Measurements from ENCODE around the gene TRMT44. TPM values are rescaled to one million over a fixed set of nuclear protein-coding genes. Genes with fewer than 3 reads are reported as not detected.

TRMT44 gene
- total RNA-seq, 1 donor from 2014 or later: 20.1 TPM

DNA sequence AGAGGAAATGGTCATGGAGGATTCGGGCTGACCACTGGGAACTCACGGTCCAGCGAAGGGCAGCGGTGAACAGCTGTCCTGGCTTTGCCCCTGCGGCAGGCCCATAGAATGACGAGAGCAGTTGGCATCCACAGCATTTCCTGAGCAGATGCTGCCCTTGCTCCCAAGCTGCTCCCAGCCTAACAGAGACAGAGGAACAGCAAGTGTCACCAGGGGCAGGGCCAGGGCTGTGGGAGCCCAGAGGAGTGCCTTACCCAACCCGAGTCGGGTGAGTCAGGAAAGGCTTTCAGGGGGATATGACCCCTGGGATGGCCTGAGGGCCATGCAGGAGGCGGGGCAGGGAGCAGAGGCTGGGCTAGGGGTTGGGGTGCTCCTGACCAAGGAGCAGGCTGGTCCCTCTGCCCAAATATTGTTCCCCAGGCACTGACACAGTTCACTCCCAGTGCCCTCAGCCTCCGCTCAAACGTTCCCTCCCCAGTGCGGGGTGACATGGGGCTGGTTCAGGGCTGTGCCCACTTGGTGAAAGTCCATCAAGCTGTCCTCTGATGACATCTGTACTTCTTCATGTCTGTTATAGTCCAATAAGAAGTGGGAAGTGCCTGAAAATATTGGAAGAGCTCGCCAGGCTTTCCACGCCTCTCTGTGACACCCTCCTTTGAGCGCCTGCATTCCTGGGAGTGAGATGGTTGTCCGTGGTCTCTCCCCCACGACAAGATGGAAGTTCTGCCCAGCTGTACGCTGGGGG is 74.9 kb downstream of the TRMT44 start:
- H3K4me3 Mint-ChIP-seq: no peak overlapping the region
- H3K36me3 Mint-ChIP-seq (ENCODE audit: low read depth): no peaks in the 10 kb centered on the region
- TF ChIP-seq, protein P1, sequence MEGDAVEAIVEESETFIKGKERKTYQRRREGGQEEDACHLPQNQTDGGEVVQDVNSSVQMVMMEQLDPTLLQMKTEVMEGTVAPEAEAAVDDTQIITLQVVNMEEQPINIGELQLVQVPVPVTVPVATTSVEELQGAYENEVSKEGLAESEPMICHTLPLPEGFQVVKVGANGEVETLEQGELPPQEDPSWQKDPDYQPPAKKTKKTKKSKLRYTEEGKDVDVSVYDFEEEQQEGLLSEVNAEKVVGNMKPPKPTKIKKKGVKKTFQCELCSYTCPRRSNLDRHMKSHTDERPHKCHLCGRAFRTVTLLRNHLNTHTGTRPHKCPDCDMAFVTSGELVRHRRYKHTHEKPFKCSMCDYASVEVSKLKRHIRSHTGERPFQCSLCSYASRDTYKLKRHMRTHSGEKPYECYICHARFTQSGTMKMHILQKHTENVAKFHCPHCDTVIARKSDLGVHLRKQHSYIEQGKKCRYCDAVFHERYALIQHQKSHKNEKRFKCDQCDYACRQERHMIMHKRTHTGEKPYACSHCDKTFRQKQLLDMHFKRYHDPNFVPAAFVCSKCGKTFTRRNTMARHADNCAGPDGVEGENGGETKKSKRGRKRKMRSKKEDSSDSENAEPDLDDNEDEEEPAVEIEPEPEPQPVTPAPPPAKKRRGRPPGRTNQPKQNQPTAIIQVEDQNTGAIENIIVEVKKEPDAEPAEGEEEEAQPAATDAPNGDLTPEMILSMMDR (conservative IDR thresholded peaks at IDR 0.05): no peak
- no peak for DNase-seq (ENCODE audit: low read depth, low spot score)
- H3K27ac Mint-ChIP-seq (ENCODE audit: unreplicated experiment): no peak overlapping the region
- H3K9me3 Mint-ChIP-seq: peaks cover 3% of the 10 kb centered on the region
- H3K4me1 Mint-ChIP-seq: no peaks in the 10 kb centered on the region
- H3K27me3 Mint-ChIP-seq (ENCODE audit: low read depth): no peaks in the 10 kb centered on the region

DNA sequence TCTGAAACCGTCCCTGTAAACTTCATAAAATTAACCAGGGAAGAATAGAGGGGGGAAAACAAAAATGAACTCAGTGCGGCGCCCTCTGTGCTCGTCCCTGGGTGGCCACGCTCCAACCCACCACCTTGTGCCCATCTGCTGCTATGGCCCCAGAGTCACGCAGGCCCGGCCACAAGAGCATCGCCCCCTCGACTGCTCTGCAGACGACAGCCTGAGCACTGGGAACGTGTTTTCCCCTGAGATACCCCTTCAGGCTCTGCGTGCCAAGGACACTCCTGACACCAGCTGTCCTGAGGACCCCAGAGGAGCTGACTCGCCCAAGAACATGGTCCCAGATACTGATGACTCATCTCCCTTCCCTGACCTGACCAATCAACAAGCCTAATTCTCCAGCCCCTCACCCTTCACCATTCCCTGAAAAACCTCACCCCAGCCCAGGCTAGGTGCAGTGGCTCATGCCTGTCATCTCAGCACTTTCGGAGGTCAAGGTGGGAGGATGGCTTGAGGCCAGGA is 75.5 kb downstream of the TRMT44 start:
- H3K4me3 Mint-ChIP-seq: no peak overlapping the region
- DNase-seq (ENCODE audit: low read depth, low spot score): no peak
- no peak overlapping the region for H3K27ac Mint-ChIP-seq (ENCODE audit: unreplicated experiment)
- no peaks in the 10 kb centered on the region for H3K36me3 Mint-ChIP-seq (ENCODE audit: low read depth)
- peaks cover 5% of the 10 kb centered on the region for H3K9me3 Mint-ChIP-seq
- no peaks in the 10 kb centered on the region for H3K4me1 Mint-ChIP-seq
- TF ChIP-seq, protein P1 (conservative IDR thresholded peaks at IDR 0.05): no peak
- H3K27me3 Mint-ChIP-seq (ENCODE audit: low read depth): no peaks in the 10 kb centered on the region

DNA sequence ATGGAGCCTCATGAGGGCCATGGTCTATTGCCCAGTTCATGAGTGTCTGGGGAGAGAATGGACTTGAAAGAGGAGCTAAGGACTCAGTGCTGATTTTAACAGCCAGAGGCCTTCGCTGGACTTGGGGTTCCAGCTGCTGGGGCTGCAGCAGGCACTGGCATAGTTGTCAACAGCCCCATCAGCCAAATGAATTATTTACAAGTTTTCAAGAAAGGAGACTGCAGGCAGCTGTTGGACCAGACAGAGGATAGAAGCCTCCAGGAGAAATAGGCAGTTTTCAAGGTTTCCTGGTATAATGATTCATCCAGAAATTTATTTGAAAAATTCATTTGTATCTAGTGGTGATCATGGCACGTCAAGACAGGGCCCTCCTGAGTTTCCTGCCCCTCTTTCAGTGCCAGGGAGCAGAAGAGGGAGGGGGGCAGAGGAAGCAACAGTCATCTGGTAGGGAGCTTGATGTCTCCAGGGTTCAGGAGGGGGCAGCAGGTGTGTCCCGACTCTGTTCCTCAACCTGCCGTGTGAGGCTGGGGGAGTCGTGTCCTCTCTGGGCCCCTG is 76.5 kb downstream of the TRMT44 start:
- no peak overlapping the region for H3K4me3 Mint-ChIP-seq
- no peak overlapping the region for H3K27ac Mint-ChIP-seq (ENCODE audit: unreplicated experiment)

DNA sequence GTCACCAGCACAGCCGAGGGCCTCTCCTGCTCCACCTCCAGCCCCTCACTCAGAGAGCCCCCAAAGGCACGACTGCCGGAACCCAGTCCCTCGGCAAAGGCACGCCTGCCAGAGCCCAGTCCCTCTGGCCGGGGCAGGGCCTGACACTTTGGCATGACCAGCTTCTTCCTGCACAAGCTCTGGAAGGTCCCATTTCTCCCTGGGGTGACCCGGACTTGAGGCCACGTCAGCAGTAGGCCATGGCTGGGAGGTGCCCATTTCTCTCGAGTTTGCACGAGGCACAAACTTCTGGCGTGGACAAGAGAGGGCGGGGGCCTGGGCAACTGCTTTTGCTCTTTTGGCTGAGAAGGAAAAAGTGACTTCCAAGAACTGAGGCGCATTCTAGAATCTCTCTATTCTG is 77.4 kb downstream of the TRMT44 start:
- Mint-ChIP-seq H3K4me1 (no peaks in the 10 kb centered on the region), H3K36me3 (ENCODE audit: low read depth) (no peaks in the 10 kb centered on the region), H3K27me3 (ENCODE audit: low read depth) (no peaks in the 10 kb centered on the region), H3K27ac (ENCODE audit: unreplicated experiment) (no peak overlapping the region), H3K9me3 (peaks cover 5% of the 10 kb centered on the region), H3K4me3 (no peak overlapping the region)
- no peak for DNase-seq (ENCODE audit: low read depth, low spot score)
- TF ChIP-seq, protein P1 (conservative IDR thresholded peaks at IDR 0.05): no peak

More for the DNA sequence above, 76.5 kb downstream of the TRMT44 start:
- no peak for DNase-seq (ENCODE audit: low read depth, low spot score)
- no peaks in the 10 kb centered on the region for H3K36me3 Mint-ChIP-seq (ENCODE audit: low read depth)
- H3K4me1 Mint-ChIP-seq: no peaks in the 10 kb centered on the region
- peaks cover 5% of the 10 kb centered on the region for H3K9me3 Mint-ChIP-seq
- TF ChIP-seq, protein P1 (conservative IDR thresholded peaks at IDR 0.05): no peak
- H3K27me3 Mint-ChIP-seq (ENCODE audit: low read depth): no peaks in the 10 kb centered on the region

DNA sequence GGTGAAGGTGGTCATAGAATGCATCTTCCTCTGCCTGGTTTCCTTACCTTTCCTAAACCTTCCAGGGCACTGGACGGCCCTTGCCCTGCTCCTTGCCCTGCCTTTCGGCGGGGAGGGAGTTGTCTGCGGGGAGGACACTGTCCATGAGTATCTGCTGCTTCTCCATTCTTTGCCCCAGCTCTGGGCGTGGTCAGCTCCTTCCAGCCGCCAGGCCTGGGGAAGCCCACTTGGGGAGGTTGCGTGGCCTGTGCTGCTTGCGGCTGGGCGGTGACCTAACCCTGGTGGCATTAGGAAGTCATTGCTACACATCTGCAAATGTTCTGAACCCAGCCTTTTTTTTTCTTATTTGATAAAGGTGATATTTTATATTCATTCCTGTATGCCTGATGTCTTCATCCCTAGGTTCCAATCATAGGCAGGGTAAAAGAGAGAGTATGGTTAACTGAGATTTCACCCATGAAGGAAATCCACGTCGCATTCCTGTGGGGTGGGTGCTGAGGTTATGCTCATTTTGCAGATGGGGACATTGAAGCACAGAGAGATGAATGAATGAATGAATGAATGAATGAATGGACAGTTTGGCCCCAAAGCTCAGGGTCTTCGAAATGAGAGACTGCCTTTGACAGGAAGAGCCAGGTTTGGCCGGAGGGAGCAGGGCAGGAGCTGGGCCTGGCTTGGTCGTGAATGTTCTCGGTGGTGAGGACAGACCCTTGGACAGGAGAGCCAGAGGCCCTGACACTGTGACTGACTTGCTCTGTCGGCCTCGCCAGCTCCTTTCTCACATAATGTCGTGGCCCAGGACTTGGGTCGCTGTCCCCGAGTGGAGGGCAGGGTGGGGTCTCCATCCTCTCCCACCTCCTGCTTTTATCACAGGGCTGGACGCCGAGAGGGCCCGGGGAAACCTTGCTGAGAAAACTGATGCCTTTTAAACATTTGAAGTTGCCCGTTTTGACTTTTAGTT is 81.9 kb downstream of the TRMT44 start:
- TF ChIP-seq, protein P1 (conservative IDR thresholded peaks at IDR 0.05): no peak
- H3K4me3 Mint-ChIP-seq: no peak overlapping the region
- peaks cover 5% of the 10 kb centered on the region for H3K9me3 Mint-ChIP-seq
- no peaks in the 10 kb centered on the region for H3K36me3 Mint-ChIP-seq (ENCODE audit: low read depth)
- no peak overlapping the region for H3K27ac Mint-ChIP-seq (ENCODE audit: unreplicated experiment)
- no peaks in the 10 kb centered on the region for H3K4me1 Mint-ChIP-seq
- DNase-seq (ENCODE audit: low read depth, low spot score): no peak
- no peaks in the 10 kb centered on the region for H3K27me3 Mint-ChIP-seq (ENCODE audit: low read depth)
